Measurements from ENCODE around the gene RHNO1. TPM values are rescaled to one million over a fixed set of nuclear protein-coding genes. Genes with fewer than 3 reads are reported as not detected.

RHNO1 gene
- total RNA-seq, 1 experiment from 2014 or later: 42.0 TPM

- Histone ChIP-seq H3K4me3 (ENCODE audit: low read length) (no peak overlapping the region), H3K4me1 (ENCODE audit: insufficient read depth, low read length) (no peaks in the 10 kb centered on the region), H3K36me3 (ENCODE audit: low read depth, low read length) (no peaks in the 10 kb centered on the region), H3F3A (ENCODE audit: low read length, unreplicated experiment) (no peaks in the 10 kb centered on the region), H3K9me3 (ENCODE audit: low read length) (no peaks in the 10 kb centered on the region), H3K79me2 (ENCODE audit: low read length) (peaks cover 18% of the 10 kb centered on the region; the same call in 1 of the 2 replicates), H3K9me2 (replicated peaks; ENCODE audit: low read length) (no peaks in the 10 kb centered on the region), H2AFZ (ENCODE audit: low read length) (no peak overlapping the region), H3K27ac (ENCODE audit: low read length) (no peak overlapping the region), H3K27me3 (ENCODE audit: low read length) (no peaks in the 10 kb centered on the region), H4K20me1 (ENCODE audit: low read length) (no peaks in the 10 kb centered on the region), H3K9ac (ENCODE audit: low read length) (no peak overlapping the region), H3K4me2 (ENCODE audit: low read length) (no peak overlapping the region)
- CTCF ChIA-PET: no interaction called here
- DNase-seq: no peak
- no peak for TF ChIP-seq EZH2phosphoT487 (IDR thresholded peaks at IDR 0.05; ENCODE audit: borderline replicate concordance, low read length)
- TF ChIP-seq CTCF (conservative IDR thresholded peaks at IDR 0.05; ENCODE audit: low read depth, low read length): no peak
- TF ChIP-seq EZH2 (IDR thresholded peaks at IDR 0.05; ENCODE audit: low read length, unreplicated experiment): no peak
- BruUV-seq (replicated peaks): no TSS peak
- intact Hi-C loops (cut with micrococcal nuclease): no loop called here
- ATAC-seq: no peak
- POLR2A ChIA-PET (ENCODE audit: unreplicated experiment): no interaction called here
Observed at GRCh38 chr12:2902272-2902880, 25.4 kb downstream of the RHNO1 start.

GRCh38 chr12:2904260-2904659 lies 27.2 kb downstream of the RHNO1 start:
- Histone ChIP-seq H3K4me2 (ENCODE audit: low read length) (no peak overlapping the region), H3K27ac (ENCODE audit: low read length) (no peak overlapping the region), H3K36me3 (ENCODE audit: low read depth, low read length) (no peaks in the 10 kb centered on the region), H3K9me3 (ENCODE audit: low read length) (no peaks in the 10 kb centered on the region), H3K79me2 (ENCODE audit: low read length) (peaks cover 10% of the 10 kb centered on the region; the same call in 1 of the 2 replicates), H3F3A (ENCODE audit: low read length, unreplicated experiment) (no peaks in the 10 kb centered on the region), H3K9ac (ENCODE audit: low read length) (no peak overlapping the region), H3K4me1 (ENCODE audit: insufficient read depth, low read length) (no peaks in the 10 kb centered on the region), H3K9me2 (replicated peaks; ENCODE audit: low read length) (no peaks in the 10 kb centered on the region), H3K4me3 (ENCODE audit: low read length) (no peak overlapping the region), H3K27me3 (ENCODE audit: low read length) (no peaks in the 10 kb centered on the region), H2AFZ (ENCODE audit: low read length) (no peak overlapping the region), H4K20me1 (ENCODE audit: low read length) (no peaks in the 10 kb centered on the region)
- ChIA-PET POLR2A (ENCODE audit: unreplicated experiment) (no interaction called here), CTCF (no interaction called here)
- BruUV-seq (replicated peaks): no TSS peak
- TF ChIP-seq EZH2 (IDR thresholded peaks at IDR 0.05; ENCODE audit: low read length, unreplicated experiment): no peak
- no peak for TF ChIP-seq CTCF (conservative IDR thresholded peaks at IDR 0.05; ENCODE audit: low read depth, low read length)
- no peak for TF ChIP-seq EZH2phosphoT487 (IDR thresholded peaks at IDR 0.05; ENCODE audit: borderline replicate concordance, low read length)
- DNase-seq (no peak), ATAC-seq (no peak)
- intact Hi-C loops (cut with micrococcal nuclease): no loop called here

GRCh38 chr12:2912216-2912575 lies 35.2 kb downstream of the RHNO1 start:
- DNase-seq: no peak
- Histone ChIP-seq H3K9ac (ENCODE audit: low read length) (no peak overlapping the region), H3K27ac (ENCODE audit: low read length) (no peak overlapping the region), H3K27me3 (ENCODE audit: low read length) (no peaks in the 10 kb centered on the region), H4K20me1 (ENCODE audit: low read length) (no peaks in the 10 kb centered on the region), H3K4me3 (ENCODE audit: low read length) (no peak overlapping the region), H3K36me3 (ENCODE audit: low read depth, low read length) (no peaks in the 10 kb centered on the region), H2AFZ (ENCODE audit: low read length) (no peak overlapping the region), H3K9me3 (ENCODE audit: low read length) (no peaks in the 10 kb centered on the region), H3F3A (ENCODE audit: low read length, unreplicated experiment) (no peaks in the 10 kb centered on the region), H3K4me1 (ENCODE audit: insufficient read depth, low read length) (no peaks in the 10 kb centered on the region), H3K4me2 (ENCODE audit: low read length) (no peak overlapping the region), H3K79me2 (ENCODE audit: low read length) (no peaks in the 10 kb centered on the region), H3K9me2 (replicated peaks; ENCODE audit: low read length) (no peaks in the 10 kb centered on the region)
- TF ChIP-seq CTCF (conservative IDR thresholded peaks at IDR 0.05; ENCODE audit: low read depth, low read length) (no peak), EZH2 (IDR thresholded peaks at IDR 0.05; ENCODE audit: low read length, unreplicated experiment) (no peak), EZH2phosphoT487 (IDR thresholded peaks at IDR 0.05; ENCODE audit: borderline replicate concordance, low read length) (no peak)
- intact Hi-C loops (cut with micrococcal nuclease): no loop called here
- CTCF ChIA-PET: no interaction called here
- POLR2A ChIA-PET (ENCODE audit: unreplicated experiment): no interaction called here
- BruUV-seq (replicated peaks): no TSS peak
- ATAC-seq: no peak
